H1 (cell line): ENCODE data around the gene TRMT10C. TPM values are rescaled to one million over a fixed set of nuclear protein-coding genes. Genes with fewer than 3 reads are reported as not detected.
A peak's percentile ranks its signal among the peaks of the same experiment; 100 is the strongest.

ENCODE experiments used
- CEBPB ChIP-seq: IDR thresholded peaks from 2 replicates; pipeline ENCODE4 v1.6.1; 2012; ENCODE audit warnings: low read depth, low read length
- EGR1 ChIP-seq: IDR thresholded peaks from 2 replicates; pipeline ENCODE4 v1.6.1; 2011; ENCODE audit warnings: low read depth, low read length, borderline replicate concordance
- EZH2 ChIP-seq: fragments of 200-600 bp; sonication (generic); IDR thresholded peaks from 2 replicates; pipeline ENCODE4 v1.7.1; 2012; ENCODE audit warnings: low read depth, mild to moderate bottlenecking, moderate library complexity, low read length, inconsistent platforms; ENCODE audit not compliant: severe bottlenecking
- GTF2F1 ChIP-seq: IDR thresholded peaks from 2 replicates; pipeline ENCODE4 v1.6.1; 2012; ENCODE audit warnings: low read depth, low read length, improper control_type of control experiment, borderline replicate concordance
- MAFK ChIP-seq: IDR thresholded peaks from 2 replicates; pipeline ENCODE4 v1.6.1; 2012; ENCODE audit warnings: low read depth, mild to moderate bottlenecking, improper control_type of control experiment, low read length
- POLR2A ChIP-seq, 2 experiments: IDR thresholded peaks; 1 replicate in 1 of 2; 2 replicates in 1 of 2; pipeline ENCODE4 v1.6.1; 2011; ENCODE audit warnings: low read depth in 2 of 2, low read length in 2 of 2, mild to moderate bottlenecking in 2 of 2; ENCODE audit errors: control extremely low read depth in 1 of 2
- RNF2 ChIP-seq: fragments of 200-900, 300-1000 bp; sonication (generic); IDR thresholded peaks from 2 replicates; pipeline ENCODE4 v1.7.1; 2016; ENCODE audit warnings: borderline replicate concordance, low read depth, mild to moderate bottlenecking, antibody characterized with exemption, low read length; ENCODE audit not compliant: poor library complexity, severe bottlenecking; ENCODE audit errors: missing control alignments
- SUZ12 ChIP-seq: fragments of 200-600 bp; sonication (generic); IDR thresholded peaks from 2 replicates; pipeline ENCODE4 v1.6.1; 2012; ENCODE audit warnings: mild to moderate bottlenecking, inconsistent platforms, low read length, moderate library complexity, mixed read lengths
- TBP ChIP-seq: IDR thresholded peaks from 2 replicates; pipeline ENCODE4 v1.6.1; 2011; ENCODE audit warnings: low read depth, low read length, improper control_type of control experiment
- polyA plus RNA-seq, 7 experiments: library from polyadenylated mRNA; depleted of rRNA in 3 of 7; stranded (reverse) in 5 of 7; unstranded in 2 of 7; fragments of >200 nt in 5 of 7; fragments of 200-250 nt in 2 of 7; gene quantifications; 1 replicate in 5 of 7; 2 replicates in 1 of 7; 4 replicates in 1 of 7; pipeline versions ENCODE4 v1.2.1 to v1.2.3, GENCODE V29; 2011 to 2013; ENCODE audit warnings: missing spikeins in 2 of 7, mixed read lengths in 2 of 7
- total RNA-seq: library from RNA; stranded (reverse); fragmentation: NEBNext Ultra II Directional; extraction: Animal tissue kit (Norgen Biotek cat#: 25700); gene quantifications from 2 replicates; pipeline ENCODE4 v1.2.1, GENCODE V29; 2021
- TF ChIP-seq, protein P1 (sequence below): fragments of 300-600 bp; sonication (generic); IDR thresholded peaks from 2 replicates; pipeline ENCODE4 v1.7.1; 2012; ENCODE audit warnings: low read length, moderate library complexity, mild to moderate bottlenecking, inconsistent platforms; ENCODE audit not compliant: insufficient replicate concordance

Gene TRMT10C
- total and polyA plus RNA-seq, 2 of the 8 experiments (the other 6 are each of a cell fraction or from before 2014, with no cell fraction given) = 27.4 to 55.9 TPM

DNA sequence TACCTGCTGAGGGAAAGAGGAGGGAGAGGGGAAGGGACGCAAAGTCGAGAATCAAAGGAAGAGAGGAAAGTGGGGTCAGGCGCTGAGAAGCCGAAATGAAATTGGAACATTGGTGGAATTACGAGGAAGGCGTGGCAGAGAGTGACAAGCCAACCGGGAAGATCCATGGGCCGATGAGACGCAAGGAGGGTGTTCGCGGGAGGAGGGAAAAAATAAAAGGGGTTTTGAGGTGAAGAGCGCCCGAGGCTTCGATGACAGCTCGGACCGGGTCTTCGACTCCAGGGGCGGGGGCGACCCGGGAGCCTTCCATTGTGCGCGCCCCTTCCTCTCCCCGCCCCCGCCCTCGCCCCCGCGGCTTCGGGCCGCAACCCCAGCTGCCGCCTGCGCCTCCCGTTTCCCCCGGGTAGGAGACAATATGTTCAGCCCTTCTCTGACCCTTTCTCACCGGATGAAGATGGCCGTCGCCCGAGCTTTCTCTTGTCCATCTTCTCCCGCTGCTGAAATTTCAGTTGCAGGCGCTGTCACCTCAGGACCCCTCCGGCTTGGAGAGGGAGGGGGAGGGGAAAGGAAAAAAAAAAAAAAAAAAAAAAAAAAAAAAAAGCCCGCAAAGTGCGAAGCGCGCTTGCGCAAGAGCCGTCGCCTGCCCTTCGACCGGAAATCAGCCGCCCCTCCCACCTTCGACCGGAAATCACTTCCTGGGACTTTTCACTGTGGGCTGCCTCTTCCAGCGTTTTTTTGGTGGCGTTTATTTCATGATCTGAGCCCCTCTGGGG is 48.8 kb upstream of the TRMT10C start, which contains the start of gene SENP7 (continued):
- TF ChIP-seq SUZ12 (no peak), POLR2A (IDR thresholded peaks at IDR 0.05; ENCODE audit: control extremely low read depth in 1 of 2, low read depth in 2 of 2, low read length in 2 of 2) (peak in 1 of 2 experiments; percentile 16; a peak in 2 of 3 replicates), RNF2 (no peak), GTF2F1 (no peak), EGR1 (peak; percentile 39), CEBPB (peak; percentile 97), EZH2 (no peak), MAFK (no peak), TBP (peak; percentile 56)
- TF ChIP-seq, protein P1, sequence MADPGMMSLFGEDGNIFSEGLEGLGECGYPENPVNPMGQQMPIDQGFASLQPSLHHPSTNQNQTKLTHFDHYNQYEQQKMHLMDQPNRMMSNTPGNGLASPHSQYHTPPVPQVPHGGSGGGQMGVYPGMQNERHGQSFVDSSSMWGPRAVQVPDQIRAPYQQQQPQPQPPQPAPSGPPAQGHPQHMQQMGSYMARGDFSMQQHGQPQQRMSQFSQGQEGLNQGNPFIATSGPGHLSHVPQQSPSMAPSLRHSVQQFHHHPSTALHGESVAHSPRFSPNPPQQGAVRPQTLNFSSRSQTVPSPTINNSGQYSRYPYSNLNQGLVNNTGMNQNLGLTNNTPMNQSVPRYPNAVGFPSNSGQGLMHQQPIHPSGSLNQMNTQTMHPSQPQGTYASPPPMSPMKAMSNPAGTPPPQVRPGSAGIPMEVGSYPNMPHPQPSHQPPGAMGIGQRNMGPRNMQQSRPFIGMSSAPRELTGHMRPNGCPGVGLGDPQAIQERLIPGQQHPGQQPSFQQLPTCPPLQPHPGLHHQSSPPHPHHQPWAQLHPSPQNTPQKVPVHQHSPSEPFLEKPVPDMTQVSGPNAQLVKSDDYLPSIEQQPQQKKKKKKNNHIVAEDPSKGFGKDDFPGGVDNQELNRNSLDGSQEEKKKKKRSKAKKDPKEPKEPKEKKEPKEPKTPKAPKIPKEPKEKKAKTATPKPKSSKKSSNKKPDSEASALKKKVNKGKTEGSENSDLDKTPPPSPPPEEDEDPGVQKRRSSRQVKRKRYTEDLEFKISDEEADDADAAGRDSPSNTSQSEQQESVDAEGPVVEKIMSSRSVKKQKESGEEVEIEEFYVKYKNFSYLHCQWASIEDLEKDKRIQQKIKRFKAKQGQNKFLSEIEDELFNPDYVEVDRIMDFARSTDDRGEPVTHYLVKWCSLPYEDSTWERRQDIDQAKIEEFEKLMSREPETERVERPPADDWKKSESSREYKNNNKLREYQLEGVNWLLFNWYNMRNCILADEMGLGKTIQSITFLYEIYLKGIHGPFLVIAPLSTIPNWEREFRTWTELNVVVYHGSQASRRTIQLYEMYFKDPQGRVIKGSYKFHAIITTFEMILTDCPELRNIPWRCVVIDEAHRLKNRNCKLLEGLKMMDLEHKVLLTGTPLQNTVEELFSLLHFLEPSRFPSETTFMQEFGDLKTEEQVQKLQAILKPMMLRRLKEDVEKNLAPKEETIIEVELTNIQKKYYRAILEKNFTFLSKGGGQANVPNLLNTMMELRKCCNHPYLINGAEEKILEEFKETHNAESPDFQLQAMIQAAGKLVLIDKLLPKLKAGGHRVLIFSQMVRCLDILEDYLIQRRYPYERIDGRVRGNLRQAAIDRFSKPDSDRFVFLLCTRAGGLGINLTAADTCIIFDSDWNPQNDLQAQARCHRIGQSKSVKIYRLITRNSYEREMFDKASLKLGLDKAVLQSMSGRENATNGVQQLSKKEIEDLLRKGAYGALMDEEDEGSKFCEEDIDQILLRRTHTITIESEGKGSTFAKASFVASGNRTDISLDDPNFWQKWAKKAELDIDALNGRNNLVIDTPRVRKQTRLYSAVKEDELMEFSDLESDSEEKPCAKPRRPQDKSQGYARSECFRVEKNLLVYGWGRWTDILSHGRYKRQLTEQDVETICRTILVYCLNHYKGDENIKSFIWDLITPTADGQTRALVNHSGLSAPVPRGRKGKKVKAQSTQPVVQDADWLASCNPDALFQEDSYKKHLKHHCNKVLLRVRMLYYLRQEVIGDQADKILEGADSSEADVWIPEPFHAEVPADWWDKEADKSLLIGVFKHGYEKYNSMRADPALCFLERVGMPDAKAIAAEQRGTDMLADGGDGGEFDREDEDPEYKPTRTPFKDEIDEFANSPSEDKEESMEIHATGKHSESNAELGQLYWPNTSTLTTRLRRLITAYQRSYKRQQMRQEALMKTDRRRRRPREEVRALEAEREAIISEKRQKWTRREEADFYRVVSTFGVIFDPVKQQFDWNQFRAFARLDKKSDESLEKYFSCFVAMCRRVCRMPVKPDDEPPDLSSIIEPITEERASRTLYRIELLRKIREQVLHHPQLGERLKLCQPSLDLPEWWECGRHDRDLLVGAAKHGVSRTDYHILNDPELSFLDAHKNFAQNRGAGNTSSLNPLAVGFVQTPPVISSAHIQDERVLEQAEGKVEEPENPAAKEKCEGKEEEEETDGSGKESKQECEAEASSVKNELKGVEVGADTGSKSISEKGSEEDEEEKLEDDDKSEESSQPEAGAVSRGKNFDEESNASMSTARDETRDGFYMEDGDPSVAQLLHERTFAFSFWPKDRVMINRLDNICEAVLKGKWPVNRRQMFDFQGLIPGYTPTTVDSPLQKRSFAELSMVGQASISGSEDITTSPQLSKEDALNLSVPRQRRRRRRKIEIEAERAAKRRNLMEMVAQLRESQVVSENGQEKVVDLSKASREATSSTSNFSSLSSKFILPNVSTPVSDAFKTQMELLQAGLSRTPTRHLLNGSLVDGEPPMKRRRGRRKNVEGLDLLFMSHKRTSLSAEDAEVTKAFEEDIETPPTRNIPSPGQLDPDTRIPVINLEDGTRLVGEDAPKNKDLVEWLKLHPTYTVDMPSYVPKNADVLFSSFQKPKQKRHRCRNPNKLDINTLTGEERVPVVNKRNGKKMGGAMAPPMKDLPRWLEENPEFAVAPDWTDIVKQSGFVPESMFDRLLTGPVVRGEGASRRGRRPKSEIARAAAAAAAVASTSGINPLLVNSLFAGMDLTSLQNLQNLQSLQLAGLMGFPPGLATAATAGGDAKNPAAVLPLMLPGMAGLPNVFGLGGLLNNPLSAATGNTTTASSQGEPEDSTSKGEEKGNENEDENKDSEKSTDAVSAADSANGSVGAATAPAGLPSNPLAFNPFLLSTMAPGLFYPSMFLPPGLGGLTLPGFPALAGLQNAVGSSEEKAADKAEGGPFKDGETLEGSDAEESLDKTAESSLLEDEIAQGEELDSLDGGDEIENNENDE = no peak
